ENCODE data around the gene MZT2B.
A peak's percentile ranks its signal among the peaks of the same experiment; 100 is the strongest.
"Not testable (repeated sequence)": the region's sequence is repeated elsewhere in the genome, so short reads cannot be mapped to it uniquely, and the experiment has no call there.

Gene MZT2B

DNA sequence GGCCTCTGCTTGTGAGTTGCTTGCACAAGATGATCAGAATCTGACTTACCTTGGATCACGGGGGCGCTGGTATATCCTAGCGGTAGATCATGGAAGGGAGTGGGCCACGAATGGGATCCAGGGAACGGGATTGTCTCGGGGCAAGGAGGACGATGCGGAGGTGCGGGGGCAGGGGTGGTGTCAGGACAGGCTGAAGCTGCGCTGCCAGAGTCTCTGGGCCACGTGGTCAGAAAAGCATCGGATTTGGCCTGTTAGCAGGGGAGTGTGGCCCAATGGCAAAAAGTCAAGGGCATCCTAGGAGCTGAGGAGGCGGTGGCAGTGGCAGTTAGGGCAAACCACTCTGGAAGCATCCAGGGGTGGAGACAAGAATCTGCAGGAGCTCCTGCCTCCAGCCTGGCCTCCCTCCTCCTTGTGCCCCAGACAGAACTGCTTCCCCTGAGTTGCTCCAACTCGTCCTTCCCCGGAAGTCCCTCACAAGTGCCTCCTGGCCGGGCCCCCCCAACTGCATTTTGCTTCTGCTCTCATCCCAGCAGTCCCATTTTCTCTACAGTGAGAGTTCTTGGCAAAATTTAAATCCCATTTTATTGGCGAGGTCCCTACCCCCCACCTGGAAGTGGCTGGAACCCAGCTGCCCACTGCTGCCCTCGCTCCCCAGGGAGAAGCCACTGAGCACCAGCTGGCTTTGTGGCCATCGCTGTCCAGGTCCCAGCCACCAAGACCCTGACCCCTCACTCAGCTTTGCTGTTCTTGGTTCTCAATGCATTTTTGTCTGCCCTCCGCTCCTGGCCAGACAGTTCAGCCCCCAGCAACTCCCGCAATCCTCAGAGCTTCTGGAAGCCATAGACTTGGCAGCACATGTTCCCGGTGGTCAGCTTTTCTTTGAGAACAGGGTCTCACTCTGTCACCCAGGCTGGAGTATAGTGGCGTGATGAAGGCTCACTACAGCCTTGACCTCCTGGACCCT lies 31.6 kb upstream of the MZT2B start:
- no peak for DNase-seq

DNA sequence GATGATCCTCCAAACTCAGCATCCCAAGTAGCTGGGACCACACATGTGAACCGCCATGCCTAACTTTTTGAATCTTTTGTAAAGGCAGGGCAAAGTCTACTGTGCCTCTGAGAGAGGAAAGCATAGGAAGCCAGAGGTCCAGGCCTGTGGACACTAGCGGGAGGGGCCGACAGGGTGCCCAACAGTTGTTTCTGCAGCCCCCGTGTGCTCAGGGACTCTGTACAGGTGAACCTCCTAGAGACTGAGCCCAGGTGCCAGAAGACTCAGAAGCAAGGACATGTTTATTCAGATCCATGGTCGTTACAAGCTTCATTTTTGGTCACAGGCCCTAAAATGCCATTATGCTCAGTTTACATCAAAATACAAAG lies 30.9 kb upstream of the MZT2B start:
- DNase-seq = not testable (repeated sequence)

DNA sequence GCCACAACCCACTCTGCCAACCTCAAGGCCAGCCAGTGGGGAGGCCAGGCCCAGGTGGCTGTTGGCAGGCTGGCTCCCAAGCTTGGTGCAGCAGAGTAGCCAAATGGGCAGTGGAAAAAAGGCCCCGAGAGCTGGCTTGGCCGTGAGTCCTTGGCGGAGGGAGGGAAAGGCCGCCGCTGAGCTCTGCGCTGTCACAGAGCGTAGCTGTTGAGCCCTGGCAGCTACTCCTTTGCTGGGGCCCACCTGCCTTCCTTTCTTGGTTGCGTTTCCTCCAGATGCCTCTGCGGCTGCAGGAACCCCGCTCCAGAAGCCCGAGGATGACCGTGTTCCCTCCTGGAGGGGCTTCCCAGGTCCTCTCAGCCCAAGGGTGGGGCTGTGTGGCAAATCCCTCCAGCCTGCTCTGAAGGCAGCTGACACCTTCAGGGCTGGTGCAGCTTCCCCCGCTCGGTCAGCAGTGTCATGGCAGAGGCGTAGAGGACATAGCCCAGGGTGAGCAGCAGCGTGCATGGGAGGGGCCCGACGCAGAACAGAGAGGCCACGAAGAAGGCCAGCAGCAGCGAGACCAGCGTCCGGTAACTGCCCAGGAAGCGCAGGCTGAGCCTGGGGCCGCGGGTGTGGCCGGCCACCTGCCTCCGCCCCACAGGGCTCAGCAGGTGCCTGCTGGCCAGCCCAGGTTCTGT lies 29.8 kb upstream of the MZT2B start:
- DNase-seq = not testable (repeated sequence)

DNA sequence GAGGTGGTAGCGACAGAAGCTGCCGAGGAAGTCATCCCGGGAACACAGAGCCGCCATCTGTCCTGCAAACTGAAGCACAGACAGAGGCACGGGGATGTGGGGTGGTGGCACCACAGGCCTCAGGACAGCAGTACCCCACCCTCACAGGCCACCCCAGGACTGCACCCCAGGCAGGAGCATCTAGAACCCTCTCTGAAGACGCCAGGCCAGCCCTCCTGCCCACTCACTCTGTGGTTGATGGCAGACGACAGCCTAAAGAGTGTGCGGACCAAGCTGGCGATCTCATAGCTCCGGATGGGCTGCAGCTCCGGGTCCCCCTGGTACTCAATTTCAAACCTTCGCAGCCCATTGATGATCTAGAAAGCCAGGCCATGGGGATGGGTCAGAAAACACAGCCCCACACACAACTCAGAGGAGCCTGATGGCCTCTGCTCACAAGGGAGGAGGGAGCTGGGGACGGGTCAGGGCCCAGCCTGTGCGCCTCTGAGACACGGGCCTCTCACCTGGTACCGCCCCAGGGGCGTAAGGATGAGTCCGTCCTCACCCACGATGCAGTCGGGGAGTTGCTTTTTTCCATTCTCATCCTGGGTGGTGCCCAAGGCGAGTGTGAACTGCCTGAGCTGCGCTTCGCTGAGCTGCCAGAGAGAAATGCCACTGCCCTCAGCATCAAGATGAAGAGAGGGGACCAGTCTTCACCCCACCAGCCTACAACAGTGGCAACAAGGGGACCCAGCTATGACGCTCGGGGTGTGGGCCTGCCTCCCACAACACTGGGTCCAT lies 29.1 kb upstream of the MZT2B start:
- no peak for DNase-seq

DNA sequence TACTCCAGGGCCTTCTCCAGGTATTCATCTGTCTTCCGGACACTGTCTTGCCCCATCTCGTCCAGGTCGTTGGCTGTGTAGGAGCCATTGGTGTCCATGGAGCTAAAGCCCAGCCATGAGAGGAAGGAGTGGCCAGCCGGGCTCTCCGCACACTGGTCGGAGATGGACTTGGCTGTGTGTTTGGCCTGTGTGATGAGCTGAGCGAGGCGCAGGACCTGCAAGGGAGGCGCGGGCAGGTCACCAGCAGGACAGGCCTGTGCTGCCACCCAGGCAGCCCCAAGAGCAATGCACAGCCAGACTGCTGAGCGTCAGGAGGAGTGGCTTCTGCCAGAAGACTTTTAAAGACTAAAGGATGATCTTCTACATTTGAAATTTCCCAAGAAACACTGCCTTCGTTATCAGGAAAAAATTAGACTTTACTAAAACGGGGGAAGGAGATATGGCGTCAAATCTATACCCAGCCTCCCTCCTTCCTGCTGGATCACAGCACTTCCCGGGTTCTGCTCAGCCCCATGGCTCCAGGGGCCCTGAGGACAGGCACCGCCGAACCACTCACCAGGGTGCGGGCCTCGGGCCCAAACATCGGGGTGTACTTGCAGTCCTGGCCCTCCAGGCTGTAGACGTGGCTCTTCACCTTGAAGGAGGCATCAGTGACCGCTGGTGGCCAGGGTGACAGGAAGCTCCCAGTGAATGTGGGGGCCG lies 28.2 kb upstream of the MZT2B start:
- DNase-seq = not testable (repeated sequence)

DNA sequence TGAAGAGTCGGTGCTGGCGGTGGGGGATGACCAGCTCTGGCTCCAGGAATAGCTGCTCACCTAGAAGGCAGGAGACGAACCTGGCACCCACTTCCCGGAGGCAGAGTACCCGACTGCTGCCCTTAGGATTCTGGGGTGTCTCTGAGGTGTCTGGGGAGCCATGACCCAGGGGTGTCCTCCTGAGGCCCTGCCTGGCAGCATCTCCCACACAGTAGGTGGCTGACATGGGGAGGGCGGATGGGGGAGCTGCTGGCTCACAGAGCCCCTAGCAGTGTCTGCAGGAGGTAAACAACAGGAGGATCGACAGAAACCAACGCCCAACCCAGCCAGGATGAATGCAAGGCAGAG lies 27.7 kb upstream of the MZT2B start:
- DNase-seq = not testable (repeated sequence)

DNA sequence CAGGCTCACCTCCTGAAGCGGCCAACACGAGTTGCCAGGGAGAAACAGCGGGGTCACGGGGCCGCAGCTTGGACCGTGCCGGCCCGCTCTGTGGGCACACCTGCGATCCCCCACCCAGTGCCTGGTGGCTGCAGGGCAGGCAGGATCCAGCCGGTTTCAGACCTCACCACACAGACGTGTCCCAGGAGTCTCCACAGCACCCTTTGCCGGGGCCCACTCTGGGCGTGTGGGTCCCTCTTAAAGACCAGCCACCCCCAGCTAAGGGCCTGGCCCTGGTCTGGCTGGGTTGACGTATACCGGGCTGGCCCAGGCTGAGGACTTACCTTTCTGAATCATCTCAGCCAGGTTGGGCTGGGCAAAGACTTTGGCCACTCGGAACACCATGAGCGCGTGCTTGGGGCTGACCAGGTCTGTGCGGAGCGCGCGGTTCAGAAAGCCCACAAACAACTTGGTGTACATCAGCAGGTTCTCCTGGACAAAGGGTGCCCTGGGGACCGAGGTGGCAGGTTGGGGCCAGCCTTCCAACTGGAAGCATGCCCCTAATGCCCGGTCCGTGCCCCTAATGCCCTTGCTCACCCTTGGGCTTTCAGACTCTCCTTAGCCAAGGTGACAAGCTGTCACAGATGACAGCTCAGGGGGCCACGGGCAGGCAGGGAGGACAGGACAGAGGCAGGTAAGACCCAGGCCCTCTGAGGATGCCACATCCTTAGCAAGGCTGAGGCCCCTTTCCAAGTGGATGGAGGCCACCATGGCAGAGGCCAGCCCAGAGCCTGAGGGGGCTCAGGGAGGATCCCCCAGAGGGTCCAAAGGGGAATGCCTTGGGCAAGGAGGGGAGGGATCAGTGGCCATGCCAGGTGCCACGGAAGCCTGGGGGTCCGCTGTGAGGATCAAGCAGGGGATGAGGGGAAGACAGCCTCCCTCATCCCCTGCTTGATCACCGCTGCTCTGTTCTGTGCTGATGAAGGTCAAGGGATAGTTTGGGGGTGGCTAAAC lies 27.0 kb upstream of the MZT2B start:
- no peak for DNase-seq

DNA sequence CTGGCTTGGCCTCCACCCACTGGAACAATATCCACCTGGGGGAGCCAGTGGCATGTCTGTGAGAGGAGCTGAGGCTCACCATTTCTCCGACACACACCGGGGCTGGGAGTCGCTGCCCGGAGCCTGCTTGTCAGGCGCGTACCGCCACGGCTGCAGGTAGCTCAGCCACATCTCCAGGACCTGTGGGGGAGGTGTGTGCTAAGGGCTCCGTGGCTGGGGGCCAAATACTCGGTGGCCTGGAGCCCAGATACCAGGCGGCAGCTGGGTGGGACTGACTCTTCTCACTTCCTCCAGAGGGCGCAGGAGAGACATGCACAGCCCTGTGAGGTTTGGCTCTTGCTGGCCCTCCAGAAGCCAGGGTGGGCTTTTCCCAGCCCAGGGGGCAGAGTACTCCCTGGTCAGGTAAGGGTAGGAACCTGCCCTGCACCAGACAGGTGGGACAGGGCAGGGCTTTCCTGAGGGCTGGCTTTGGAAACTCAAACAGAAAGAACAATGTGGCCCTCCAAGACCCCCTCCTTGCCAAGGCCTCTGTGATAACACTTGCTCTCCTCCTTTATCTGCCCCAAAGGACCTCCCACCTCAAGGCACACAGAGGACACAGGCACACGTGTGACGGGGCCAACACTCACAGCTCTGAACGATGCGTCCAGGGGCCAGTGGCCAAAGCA lies 26.0 kb upstream of the MZT2B start:
- DNase-seq = peak; percentile 18

DNA sequence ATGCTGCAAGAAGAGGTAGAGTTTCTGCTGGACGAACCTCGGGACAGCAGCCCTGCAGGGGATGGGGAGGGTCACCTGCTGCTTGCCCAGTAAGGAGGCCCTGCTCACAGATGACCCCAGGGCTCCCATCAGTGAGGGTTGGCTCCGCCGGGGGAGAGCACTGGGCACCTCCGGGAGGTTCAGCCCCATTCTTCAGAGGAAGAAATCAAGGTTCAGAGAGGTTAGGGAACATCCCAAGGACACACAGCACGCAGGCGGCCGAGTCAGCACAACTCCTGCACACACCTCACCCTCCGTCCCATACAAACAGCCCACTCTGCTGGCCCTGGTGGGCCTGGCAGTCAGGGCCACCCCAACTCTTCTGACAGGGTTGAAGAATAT lies 25.4 kb upstream of the MZT2B start:
- DNase-seq = no peak

DNA sequence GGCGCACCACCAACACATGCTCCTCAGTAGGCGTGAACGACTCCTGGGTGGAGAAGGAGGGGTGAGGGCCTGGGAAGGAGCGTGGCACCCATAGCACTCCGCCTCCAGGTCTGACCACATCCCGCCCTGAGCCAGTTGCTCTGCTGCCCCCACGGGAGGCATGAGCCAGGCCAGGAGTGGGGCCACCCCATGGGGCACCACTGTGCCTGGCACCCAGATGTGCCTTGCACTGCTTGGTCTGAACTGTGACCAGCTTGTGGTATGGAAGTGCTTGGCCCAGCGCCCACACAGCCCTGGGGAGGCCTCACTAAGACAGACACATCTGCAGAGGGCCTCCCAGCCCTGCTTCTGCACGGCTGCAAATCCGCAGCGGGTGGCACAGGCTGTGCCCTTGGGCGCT lies 24.7 kb upstream of the MZT2B start:
- not testable (repeated sequence) for DNase-seq

DNA sequence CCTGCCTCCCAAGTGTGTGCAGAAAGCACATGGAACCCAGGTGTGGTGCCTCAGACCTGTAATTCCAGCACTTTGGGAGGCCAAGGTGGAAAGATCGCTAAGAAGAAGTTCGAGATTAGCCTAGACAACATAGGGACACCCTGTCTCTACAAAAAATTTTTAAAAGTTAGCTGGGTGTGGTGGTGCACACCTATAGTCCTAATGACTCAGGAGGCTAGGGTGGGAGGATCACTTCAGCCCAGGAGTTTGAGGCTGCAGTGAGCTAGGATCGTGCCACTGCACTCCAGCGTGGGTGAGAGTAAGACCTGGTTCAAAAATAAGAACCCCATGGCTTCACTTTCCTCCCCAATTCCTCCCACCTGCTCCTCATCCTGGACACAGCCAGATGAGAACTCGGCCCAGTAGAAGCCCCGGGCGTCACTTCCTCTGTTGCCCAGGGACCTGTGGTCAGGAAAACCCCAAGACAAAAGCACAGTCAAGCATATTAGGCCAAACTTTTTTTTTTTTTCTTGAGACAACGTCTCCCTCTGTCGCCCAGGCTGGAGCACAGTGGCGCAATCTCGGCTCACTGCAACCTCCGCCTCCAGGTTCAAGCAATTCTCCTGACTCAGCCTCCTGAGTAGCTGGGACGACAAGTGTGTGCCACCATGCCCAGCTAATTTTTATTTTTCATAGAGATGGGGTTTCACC lies 24.1 kb upstream of the MZT2B start:
- not testable (repeated sequence) for DNase-seq

DNA sequence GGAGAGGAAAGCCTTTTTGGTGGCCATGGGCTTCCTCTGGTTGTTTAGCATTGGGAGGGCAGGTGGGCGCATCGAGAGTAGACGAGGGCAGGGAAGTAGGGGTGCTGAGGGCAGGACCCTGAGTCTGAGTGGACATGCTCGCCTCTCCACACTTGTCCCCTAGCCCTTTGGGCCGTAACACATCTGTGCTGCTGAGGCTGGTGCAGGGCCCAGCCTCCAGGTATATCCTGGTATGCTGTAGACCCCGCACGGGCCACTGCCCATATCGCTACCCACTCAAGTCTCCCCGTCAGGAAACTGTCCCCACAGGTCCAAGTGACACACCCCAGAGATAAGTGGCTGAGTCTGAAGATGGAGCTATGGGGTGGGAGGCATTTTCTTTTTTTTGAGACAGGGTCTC lies 23.4 kb upstream of the MZT2B start:
- no peak for DNase-seq

DNA sequence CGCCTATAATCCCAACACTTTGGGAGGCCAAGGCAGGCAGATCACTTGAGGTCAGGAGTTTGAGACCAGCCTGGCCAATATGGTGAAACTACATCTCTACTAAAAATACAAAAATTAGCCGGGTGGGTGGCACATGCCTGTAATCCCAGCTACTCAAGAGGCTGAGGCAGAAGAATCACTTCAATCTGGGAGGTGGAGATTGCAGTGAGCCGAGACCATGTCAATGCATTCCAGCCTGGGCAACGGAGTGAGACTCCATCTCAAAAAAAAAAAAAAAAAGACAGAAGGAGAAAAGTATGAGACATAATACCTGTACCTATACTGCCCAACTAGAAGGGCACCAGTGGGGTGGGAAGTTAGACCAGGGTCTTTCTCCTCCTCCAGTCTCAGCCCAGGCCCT lies 22.7 kb upstream of the MZT2B start:
- DNase-seq = not testable (repeated sequence)

DNA sequence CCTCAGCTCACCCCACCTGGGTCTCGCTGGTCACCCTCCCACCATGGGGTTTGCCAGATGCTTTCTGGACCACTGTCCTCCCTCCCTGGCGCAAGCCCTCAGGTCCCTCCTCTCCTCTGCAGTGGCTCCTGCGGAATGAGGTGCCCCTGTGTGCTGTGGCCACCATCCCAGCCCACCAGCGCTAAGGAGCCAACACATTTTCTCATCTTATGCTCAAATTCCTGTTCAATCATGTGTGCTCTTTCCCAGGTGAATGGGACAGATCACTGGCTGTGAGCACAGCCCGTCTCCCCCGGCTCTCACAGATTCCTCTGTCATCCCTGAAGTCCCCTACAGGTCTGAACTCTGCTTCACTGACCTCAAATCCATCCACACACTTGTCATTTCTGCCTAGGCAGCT lies 21.9 kb upstream of the MZT2B start:
- DNase-seq = peak; percentile 26

DNA sequence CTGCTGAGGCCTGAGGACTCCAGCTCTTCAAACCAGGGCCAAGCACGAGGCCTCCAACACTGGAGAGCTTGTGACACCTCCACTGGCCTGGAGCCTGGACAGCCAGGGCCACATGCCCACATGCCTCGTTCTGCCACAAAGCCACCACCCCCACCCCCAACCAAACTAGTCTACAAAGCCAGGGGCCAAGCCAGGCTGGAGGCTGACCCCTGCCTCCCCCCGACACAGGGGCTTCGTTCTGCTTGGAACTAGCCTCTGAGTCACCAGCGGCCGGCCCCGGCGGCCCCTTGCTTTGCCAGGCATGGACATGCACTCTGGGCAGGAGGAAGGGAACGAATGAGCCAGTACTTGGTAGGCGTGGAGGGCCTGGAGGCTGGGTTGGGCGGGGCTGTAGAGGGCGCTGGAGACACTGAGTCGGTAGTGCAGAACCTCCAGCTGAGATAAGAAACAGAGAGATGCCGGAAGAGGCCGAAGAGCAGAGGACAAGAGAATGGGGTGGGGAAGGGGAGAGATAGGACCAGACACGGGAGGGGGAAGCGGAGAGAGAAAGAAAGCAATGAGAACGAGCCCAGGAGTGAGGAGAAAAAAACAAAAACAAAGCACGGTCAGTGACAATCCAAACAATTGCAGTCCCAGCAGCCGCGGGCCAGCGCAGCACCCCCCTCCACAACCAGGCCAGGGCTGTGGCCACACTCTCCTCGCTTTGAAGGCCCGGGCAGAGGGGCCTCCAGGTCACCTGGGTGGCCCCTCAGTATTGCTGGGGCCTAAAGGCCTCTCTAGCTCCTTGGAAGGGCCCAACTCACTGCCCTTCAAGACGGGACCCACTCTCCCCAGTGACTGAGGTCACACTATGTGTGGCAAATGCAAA lies 21.0 kb upstream of the MZT2B start:
- not testable (repeated sequence) for DNase-seq

DNA sequence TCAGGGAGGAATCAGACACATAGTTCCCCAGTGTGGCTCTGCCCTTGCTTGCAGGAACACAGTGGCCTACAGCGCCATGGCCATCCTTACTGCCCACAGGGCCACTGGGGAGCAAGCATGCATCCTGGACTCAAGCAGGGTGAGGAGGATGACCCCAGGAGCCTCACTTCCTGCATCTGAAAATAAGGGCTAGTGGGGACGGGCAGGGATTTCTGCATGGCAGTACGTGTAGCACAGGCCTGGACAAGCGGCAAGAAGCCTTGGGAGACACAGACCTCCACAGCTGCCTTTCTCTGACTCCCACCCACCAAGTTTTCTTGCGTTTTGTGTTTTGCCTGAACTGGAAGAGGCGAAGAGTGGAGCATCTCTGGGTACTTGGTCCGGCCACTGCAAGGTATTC lies 19.6 kb upstream of the MZT2B start:
- not testable (repeated sequence) for DNase-seq

DNA sequence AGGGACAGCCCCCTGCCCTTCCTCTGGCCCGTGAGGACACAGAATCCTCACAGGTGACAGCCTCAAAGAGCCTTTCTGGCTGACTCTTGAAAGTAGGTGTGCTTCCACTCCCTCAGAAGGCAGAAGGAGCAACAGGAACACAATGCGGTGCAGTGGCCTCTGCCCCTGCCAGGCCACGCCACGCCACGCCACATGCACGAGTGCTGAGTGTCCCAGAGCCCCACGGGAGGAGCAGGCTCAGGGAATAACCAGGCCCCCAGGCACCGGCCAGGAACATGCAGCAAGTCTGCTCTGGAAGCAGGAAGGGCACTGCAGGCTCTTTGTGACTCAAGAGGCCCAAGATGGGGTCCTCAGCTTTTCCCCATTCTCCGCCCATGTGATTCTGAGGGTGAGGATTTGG lies 19.1 kb upstream of the MZT2B start:
- DNase-seq = no peak

DNA sequence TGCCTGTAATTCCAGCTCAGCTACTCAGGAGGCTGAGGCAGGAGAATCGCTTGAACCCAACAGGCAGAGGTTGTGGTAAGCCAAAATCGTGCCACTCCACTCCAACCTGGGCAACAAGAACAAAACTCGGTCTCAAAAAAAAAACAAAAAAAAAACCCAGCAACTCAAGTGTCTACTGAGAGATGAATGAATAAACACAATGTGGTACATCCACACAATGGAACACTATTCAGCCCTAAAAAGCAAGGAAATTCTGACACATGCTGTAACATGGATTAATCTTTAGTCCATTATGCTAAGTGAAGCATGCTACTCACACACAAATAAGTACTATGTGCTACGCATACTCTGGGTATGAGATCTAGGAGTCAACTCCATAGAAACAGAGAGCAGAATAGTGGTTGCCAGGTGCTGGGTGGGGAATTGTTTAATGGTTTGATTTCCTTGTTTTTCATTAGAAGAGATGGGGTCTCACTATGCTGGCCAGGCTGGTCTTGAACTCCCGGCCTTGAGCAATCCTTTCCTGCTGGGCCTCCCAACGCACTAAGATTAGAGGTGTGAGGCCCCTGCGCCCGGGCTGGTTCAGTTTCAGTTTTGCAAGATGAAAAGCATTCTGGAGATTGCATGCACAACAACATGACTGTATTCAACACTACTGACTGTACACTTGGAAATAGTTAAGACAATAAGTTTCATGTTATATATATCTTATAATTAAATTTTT lies 16.6 kb upstream of the MZT2B start:
- DNase-seq = no peak
